HEK293T (cell line): Measurements from ENCODE around the gene DOC2A.
A peak's percentile ranks its signal among the peaks of the same experiment; 100 is the strongest.

ENCODE experiments used
- CTCF ChIA-PET: fragments of 350-600 bp; formaldehyde crosslinking; extraction: SDS; loops from one replicate; lab custom pipeline; 2021; ENCODE audit warnings: antibody characterized with exemption, inconsistent platforms; lab: Yijun Ruan, JAX
- POLR2A ChIA-PET: fragments of 350-600 bp; formaldehyde crosslinking; extraction: SDS; loops from one replicate; lab custom pipeline; 2020; ENCODE audit warnings: antibody characterized with exemption, inconsistent platforms; lab: Yijun Ruan, JAX
- DNase-seq: peaks from one replicate; pipeline ENCODE4 v3.0.0; 2012; ENCODE audit warnings: mixed read lengths; ENCODE audit errors: extremely low spot score
- ARNT ChIP-seq: fragments of 450-650 bp; IDR thresholded peaks from 2 replicates; pipeline ENCODE4 v1.6.1; 2017; ENCODE audit warnings: mild to moderate bottlenecking
- BHLHE40 ChIP-seq: fragments of 450-650 bp; IDR thresholded peaks from 2 replicates; pipeline ENCODE4 v1.6.1; 2016; ENCODE audit warnings: mild to moderate bottlenecking, moderate library complexity, borderline replicate concordance
- CTBP1 ChIP-seq: fragments of 450-650 bp; IDR thresholded peaks from 2 replicates; pipeline ENCODE4 v1.6.1; 2016; ENCODE audit warnings: borderline replicate concordance
- ELF4 ChIP-seq: fragments of 450-650 bp; IDR thresholded peaks from 2 replicates; pipeline ENCODE4 v1.6.1; 2017; ENCODE audit warnings: antibody characterized with exemption
- FOXA1 ChIP-seq: fragments of 450-650 bp; IDR thresholded peaks from 2 replicates; pipeline ENCODE4 v1.6.1; 2016; ENCODE audit warnings: mild to moderate bottlenecking
- FOXK2 ChIP-seq: fragments of 450-650 bp; IDR thresholded peaks from 2 replicates; pipeline ENCODE4 v1.6.1; 2016; ENCODE audit warnings: mild to moderate bottlenecking
- FOXM1 ChIP-seq: fragments of 450-650 bp; IDR thresholded peaks from 2 replicates; pipeline ENCODE4 v1.6.1; 2017; ENCODE audit warnings: mild to moderate bottlenecking, borderline replicate concordance
- HDGF ChIP-seq: fragments of 450-650 bp; IDR thresholded peaks from 2 replicates; pipeline ENCODE4 v1.6.1; 2017; ENCODE audit warnings: antibody characterized with exemption, borderline replicate concordance
- L3MBTL2 ChIP-seq: fragments of 450-650 bp; conservative IDR thresholded peaks from 2 replicates; pipeline ENCODE4 v1.6.1; 2016; ENCODE audit warnings: mild to moderate bottlenecking
- LEF1 ChIP-seq: fragments of 450-650 bp; IDR thresholded peaks from 2 replicates; pipeline ENCODE4 v1.6.1; 2017; ENCODE audit warnings: mild to moderate bottlenecking, borderline replicate concordance
- NFRKB ChIP-seq: fragments of 450-650 bp; IDR thresholded peaks from 2 replicates; pipeline ENCODE4 v1.6.1; 2016; ENCODE audit warnings: mild to moderate bottlenecking, moderate library complexity
- SP1 ChIP-seq: fragments of 450-650 bp; IDR thresholded peaks from 2 replicates; pipeline ENCODE4 v1.6.1; 2017
- SUZ12 ChIP-seq: fragments of 450-650 bp; IDR thresholded peaks from 2 replicates; pipeline ENCODE4 v1.6.1; 2016; ENCODE audit warnings: mild to moderate bottlenecking
- TARDBP ChIP-seq: fragments of 450-650 bp; IDR thresholded peaks from 2 replicates; pipeline ENCODE4 v1.6.1; 2016
- ZNF384 ChIP-seq: fragments of 450-650 bp; IDR thresholded peaks from 2 replicates; pipeline ENCODE4 v1.6.1; 2016
- TF ChIP-seq, protein P1 (sequence below): fragments of 450-650 bp; IDR thresholded peaks from 2 replicates; pipeline ENCODE4 v1.6.1; 2016

DOC2A gene

DNA sequence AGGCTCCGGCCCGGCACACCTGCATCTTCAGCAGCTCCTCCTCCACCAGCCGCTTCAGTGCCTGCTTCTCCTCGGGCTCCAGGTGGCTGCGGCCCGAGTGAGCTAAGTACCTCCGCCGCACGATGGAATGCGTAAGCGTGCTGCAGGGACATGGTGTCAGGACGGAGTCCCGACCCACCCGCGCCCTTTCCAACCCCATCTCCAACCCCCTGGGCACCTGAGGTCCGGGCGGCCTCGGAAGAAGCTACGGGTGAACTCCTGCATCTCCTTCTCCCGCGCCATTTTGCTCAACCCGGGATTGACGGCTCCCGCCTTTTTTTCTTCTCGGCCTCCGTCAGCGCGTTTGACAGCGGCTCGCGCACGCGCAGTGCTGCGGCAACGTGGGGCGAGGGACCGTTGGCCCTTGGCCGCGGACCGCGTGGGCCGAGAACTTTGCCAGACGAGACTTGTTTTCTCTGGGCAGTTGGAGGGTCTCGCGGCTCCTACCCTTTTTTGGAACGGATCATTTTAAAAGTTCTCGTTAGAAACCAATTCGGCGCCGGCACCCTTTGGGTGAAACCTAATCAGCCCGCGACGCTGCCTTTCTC lies 15.4 kb downstream of the DOC2A start, which contains the start of gene HIRIP3:
TSS of gene HIRIP3 (minus strand) at position 294 of the 587 bp plus-strand sequence. CDS start at position 282, 12 bp downstream.
- CTCF ChIA-PET, result interaction anchor here (0.5 to 2.6 kb wide), 3 partner anchors 9 to 180 kb away, joined by 3 to 7 read pairs (median 3); partner anchors contain the start of gene PAGR1
- peak; percentile 96 for DNase-seq
- TF ChIP-seq ARNT (no peak), NFRKB (0 out of 2 replicates have a peak, but pooled peaks have one; percentile 92), L3MBTL2 (peak; percentile 100)
- TF ChIP-seq, protein P1, sequence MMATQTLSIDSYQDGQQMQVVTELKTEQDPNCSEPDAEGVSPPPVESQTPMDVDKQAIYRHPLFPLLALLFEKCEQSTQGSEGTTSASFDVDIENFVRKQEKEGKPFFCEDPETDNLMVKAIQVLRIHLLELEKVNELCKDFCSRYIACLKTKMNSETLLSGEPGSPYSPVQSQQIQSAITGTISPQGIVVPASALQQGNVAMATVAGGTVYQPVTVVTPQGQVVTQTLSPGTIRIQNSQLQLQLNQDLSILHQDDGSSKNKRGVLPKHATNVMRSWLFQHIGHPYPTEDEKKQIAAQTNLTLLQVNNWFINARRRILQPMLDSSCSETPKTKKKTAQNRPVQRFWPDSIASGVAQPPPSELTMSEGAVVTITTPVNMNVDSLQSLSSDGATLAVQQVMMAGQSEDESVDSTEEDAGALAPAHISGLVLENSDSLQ, result peak; percentile 91
- POLR2A ChIA-PET, result interaction anchor here (0.6 to 5.9 kb wide), 22 partner anchors 9 to 900 kb away, joined by 3 to 74 read pairs (median 4); partner anchors contain the start of genes ASPHD1, C16orf92, KCTD13 and SEZ6L2

DNA sequence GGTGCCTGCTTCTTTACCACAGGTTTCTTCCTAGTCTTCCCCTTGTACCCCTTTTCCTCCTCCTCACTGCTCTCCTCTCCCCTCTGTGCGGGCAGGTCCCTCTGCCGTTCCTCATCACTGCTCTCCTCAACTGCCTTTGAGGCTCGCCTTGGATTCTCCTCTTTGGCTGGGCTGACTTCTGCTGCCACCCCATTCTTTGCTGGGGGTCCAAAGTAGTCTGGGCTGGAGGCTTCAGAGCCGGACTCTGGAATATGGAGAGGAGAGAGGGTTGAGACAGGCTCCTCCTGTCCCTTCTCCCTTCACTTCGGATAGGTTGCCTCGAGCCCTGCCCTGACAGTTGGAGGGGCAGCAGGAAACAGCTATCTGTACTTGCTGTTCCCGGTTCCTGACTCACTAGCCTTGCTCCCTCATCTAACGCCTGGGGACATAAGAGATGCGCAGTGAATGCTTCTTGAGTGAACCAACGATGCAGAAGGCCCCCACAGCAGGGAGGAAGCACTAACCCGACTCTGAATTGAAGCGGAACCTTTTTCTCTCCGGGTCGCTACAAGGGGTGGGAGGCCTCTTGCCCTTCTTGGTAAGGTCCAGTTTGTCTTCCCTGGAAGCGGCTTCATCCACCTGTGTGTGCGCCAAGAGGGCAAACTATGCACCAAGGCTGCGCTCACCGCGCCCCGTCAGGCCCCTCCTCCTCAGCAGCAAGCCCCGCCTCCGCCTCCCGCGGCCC lies 16.1 kb downstream of the DOC2A start:
- no peak for TF ChIP-seq CTBP1
- 0 out of 2 replicates have a peak, but pooled peaks have one; percentile 33 for TF ChIP-seq HDGF
- peak; percentile 79 for DNase-seq
- POLR2A ChIA-PET, result interaction anchor here (0.6 to 5.9 kb wide), 24 partner anchors 8 to 901 kb away, joined by 3 to 74 read pairs (median 4); partner anchors contain the start of genes ASPHD1, C16orf92, KCTD13 and SEZ6L2
- CTCF ChIA-PET, result interaction anchor here (0.7 to 2.6 kb wide), 3 partner anchors 33 to 179 kb away, joined by 3 to 7 read pairs (median 4); partner anchors contain the start of gene PAGR1

DNA sequence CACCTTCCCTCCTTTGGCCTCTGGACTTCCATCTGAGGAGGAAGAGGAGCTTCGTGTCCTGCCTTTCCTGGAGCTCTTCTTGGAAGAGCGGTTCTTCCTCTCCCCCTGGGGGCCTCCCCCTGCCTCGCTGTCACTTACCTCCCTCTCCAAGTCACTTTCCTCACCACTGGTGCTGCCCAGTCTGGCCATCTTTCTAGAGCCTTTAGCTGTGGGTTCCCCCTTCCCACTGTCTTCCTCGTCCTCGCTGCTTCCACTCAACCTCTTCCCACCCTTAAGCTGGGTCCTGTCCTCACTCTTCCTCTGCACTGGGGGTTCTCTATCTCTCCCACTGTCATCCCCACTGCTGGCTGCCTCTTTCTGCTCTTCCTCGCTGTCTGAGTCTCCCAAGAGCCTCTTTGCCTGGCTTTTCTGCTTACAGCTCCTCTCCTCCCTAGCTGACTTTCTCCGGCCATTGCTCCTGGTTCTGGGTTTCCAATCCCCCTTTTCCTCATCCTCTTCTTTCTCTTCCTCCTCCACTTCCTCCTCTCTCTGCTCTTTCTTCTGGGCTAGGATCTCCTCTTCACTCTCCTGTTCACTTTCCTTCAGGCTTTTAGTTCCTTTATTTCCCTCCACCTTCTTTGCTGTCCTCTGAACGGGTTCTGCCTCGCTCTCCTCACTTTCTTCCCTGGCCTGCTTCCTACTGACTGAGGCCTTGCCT lies 16.8 kb downstream of the DOC2A start:
- POLR2A ChIA-PET, result interaction anchor here (0.9 to 5.9 kb wide), 12 partner anchors 8 to 541 kb away, joined by 3 to 74 read pairs (median 4); partner anchors contain the start of genes KCTD13, SEZ6L2, TAOK2 and ZNF747
- CTCF ChIA-PET, result interaction anchor here (0.7 to 2.6 kb wide), 3 partner anchors 21 to 50 kb away, joined by 3 to 7 read pairs (median 4); no protein-coding TSS in a partner anchor
- TF ChIP-seq SUZ12 (no peak), HDGF (no peak), LEF1 (no peak), ELF4 (no peak), FOXM1 (no peak), CTBP1 (no peak), TARDBP (no peak), FOXK2 (no peak), ARNT (no peak), ZNF384 (no peak), BHLHE40 (no peak), FOXA1 (no peak), SP1 (no peak)
- TF ChIP-seq, protein P1, result no peak
- no peak for DNase-seq

DNA sequence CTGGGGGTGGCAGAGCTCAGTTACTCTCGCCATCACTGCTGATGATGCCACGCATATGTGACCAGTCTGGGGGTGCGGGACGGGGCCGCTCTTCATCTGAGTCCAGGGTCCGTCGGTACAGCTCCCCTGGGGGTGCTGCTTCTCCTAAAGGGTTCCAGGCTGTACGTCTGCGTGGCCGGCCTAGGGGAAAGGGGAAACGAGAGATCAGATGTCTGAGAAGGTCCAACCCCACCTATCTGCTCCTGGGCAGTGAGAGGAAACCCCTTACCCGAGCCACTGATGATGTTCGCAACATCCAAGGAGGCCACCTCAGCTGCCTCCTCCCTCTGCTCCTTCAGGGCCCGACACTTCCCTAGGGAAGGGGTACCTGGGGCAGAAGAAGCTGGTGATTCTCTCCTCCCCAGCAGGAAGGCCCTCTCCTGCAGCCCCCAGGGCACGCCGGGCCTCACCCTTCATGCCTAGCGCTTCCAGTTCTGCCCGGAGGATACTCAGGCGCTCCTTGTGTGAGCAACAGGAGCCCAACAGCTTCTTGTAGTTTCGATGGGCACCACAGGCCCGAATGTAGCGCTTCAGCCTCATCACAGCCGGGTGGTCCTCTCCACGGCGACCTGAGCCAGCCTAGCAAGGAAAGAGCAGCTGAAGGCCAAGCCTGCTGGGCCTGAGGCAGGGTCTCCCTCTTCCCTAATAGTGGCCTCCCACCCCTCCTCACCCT lies 17.5 kb downstream of the DOC2A start:
- no peak for DNase-seq
- CTCF ChIA-PET, result interaction anchor here (0.7 to 2.6 kb wide), 4 partner anchors 18 to 50 kb away, joined by 3 to 7 read pairs (median 4); no protein-coding TSS in a partner anchor
- POLR2A ChIA-PET, result interaction anchor here (0.9 to 5.9 kb wide), 11 partner anchors 9 to 132 kb away, joined by 3 to 74 read pairs (median 4); partner anchors contain the start of genes KCTD13, SEZ6L2, TAOK2 and TMEM219
- TF ChIP-seq FOXK2 (no peak), FOXA1 (no peak), ELF4 (peak; percentile 5; the same call in 1 of the 2 replicates), BHLHE40 (no peak), LEF1 (no peak), FOXM1 (no peak)

DNA sequence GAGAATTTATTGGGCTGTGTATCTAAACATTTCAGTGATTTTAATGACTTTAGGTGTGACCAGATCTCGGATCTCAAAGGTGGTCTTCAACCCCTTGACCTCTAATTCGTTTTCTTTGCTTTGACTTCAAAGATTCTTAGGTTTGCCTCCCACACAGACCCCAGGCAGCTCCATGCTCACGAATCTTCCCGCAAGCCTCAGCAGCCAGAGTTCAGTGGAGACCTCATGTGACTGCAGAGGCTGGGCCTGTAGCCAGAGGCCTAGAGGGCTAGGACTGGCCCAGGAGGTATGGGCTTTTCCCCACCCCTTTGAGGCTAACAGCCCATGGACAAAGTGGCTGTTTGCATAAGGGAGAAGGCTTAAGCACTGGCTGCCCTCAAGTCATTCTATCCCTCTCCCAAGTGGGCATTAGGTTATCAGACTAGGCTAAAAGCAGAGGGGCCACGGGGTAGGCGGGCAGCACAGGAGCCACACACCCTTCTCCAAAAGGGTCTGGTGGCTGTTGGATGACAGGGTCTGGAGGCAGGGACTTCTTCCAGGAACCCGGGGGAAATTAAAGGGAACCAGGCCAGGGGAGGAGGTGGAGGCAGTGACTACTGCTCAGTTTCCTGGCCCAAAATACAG lies 18.4 kb downstream of the DOC2A start:
- no peak for DNase-seq
- no peak for TF ChIP-seq FOXK2
- TF ChIP-seq ZNF384, result no peak
- TF ChIP-seq CTBP1, result no peak
- TF ChIP-seq SP1, result no peak
- TF ChIP-seq ARNT, result no peak
- TF ChIP-seq ELF4, result no peak
- TF ChIP-seq NFRKB, result no peak
- CTCF ChIA-PET, result interaction anchor here (2.4 to 2.6 kb wide), 2 partner anchors 17 to 49 kb away, joined by 5 to 7 read pairs; no protein-coding TSS in a partner anchor
- POLR2A ChIA-PET, result interaction anchor here (1.1 to 5.9 kb wide), 6 partner anchors 10 to 131 kb away, joined by 3 to 74 read pairs (median 26); partner anchors contain the start of genes KCTD13, TAOK2 and TMEM219
